IMR-90 (cell line): ENCODE results near the gene SRMS.

Experiments used
- BHLHE40 ChIP-seq: fragments of 150-350 bp; IDR thresholded peaks from 2 replicates; pipeline ENCODE4 v1.6.1; 2016; ENCODE audit warnings: mild to moderate bottlenecking, low read depth, low read length
- CTCF ChIP-seq: conservative IDR thresholded peaks from 2 replicates; pipeline ENCODE4 v1.5.1; 2012; ENCODE audit warnings: mild to moderate bottlenecking, low read depth, low read length, improper control_type of control experiment
- MAFK ChIP-seq: IDR thresholded peaks from 2 replicates; pipeline ENCODE4 v1.6.1; 2012; ENCODE audit warnings: low read depth, low read length, improper control_type of control experiment
- MXI1 ChIP-seq: IDR thresholded peaks from 2 replicates; pipeline ENCODE4 v1.6.1; 2012; ENCODE audit warnings: low read depth, mild to moderate bottlenecking, low read length, moderate library complexity, borderline replicate concordance
- POLR2A ChIP-seq: IDR thresholded peaks from 2 replicates; pipeline ENCODE4 v1.6.1; 2012; ENCODE audit warnings: mild to moderate bottlenecking, low read depth, low read length
- RAD21 ChIP-seq: IDR thresholded peaks from 2 replicates; pipeline ENCODE4 v1.6.1; 2012; ENCODE audit warnings: low read length, improper control_type of control experiment
- RFX5 ChIP-seq: IDR thresholded peaks from 2 replicates; pipeline ENCODE4 v1.8.0; 2012; ENCODE audit warnings: low read depth, mild to moderate bottlenecking, low read length, moderate library complexity
- SMC3 ChIP-seq: fragments of 150-350 bp; IDR thresholded peaks from 2 replicates; pipeline ENCODE4 v1.6.1; 2016; ENCODE audit warnings: low read depth, mild to moderate bottlenecking, antibody characterized with exemption, low read length, moderate library complexity

- no peak for TF ChIP-seq RFX5
- no peak for TF ChIP-seq CTCF
- no peak for TF ChIP-seq SMC3
- no peak for TF ChIP-seq POLR2A
- no peak for TF ChIP-seq RAD21
- TF ChIP-seq MAFK, result no peak
- no peak for TF ChIP-seq MXI1
- no peak for TF ChIP-seq BHLHE40
Measured at GRCh38 chr20:63500151-63500901, 47.2 kb downstream of the SRMS start.
